K562 (cell line): ENCODE measurements around the gene PRAC2. TPM values are rescaled to one million over a fixed set of nuclear protein-coding genes. Genes with fewer than 3 reads are reported as not detected.

Source experiments
- ATAC-seq: fragments of 200-7000 bp; cut with Tn5 transposase; 3 replicates; pipeline ENCODE4 v1.9.1; 2020; ENCODE audit warnings: moderate library complexity
- BruUV-seq: library from RNA; stranded (reverse); fragments of 400-500 nt; replicated peaks from 2 replicates; lab custom pipeline; 2021; lab: Mats Ljungman, UMichigan
- CTCF ChIA-PET: fragments of 300-600 bp; formaldehyde crosslinking; extraction: SDS; loops from one replicate; lab custom pipeline; 2021; ENCODE audit warnings: low intra/inter-chr PET ratio; lab: Yijun Ruan, JAX
- POLR2A ChIA-PET: fragments of 300-600, 350-650 bp; sonication (Branson Sonifier 250); formaldehyde crosslinking; extraction: SDS; loops from one replicate; lab custom pipeline; 2021; ENCODE audit warnings: antibody characterized with exemption, inconsistent platforms; lab: Yijun Ruan, JAX
- DNase-seq, 4 experiments: peaks; one replicate each; pipeline versions ENCODE4 v3.0.0 to v3.0.0-alpha.2; 2011 to 2018; ENCODE audit warnings: low spot score in 3 of 4, mixed read lengths in 3 of 4; ENCODE audit errors: extremely low read depth in 1 of 4
- FAIRE-seq: peaks from 2 replicates; lab custom pipeline; 2011; peaks lifted over from hg19 to GRCh38; lab: Jason Lieb, UNC
- H2AFZ ChIP-seq: 2 replicates; pipeline ENCODE4 v1.6.0; 2011; ENCODE audit warnings: low read depth, low read length, control low read depth, inconsistent platforms
- H3K27ac ChIP-seq: fragments of 200-600 bp; 3 replicates; pipeline ENCODE4 v1.8.0; 2011; ENCODE audit warnings: low read depth, mild to moderate bottlenecking, control low read depth, inconsistent platforms, low read length, moderate library complexity, mixed read lengths; ENCODE audit errors: extremely low read depth
- H3K27me3 ChIP-seq, 2 experiments: fragments of 300-600 bp in 1 of 2; 2 replicates in 1 of 2; 3 replicates in 1 of 2; pipeline versions ENCODE4 v1.6.0 to v1.8.0; 2011; ENCODE audit warnings: inconsistent platforms in 2 of 2, low read length in 2 of 2, mild to moderate bottlenecking in 1 of 2, mixed read lengths in 1 of 2, moderate library complexity in 1 of 2; ENCODE audit not compliant: control insufficient read depth in 2 of 2, insufficient read depth in 2 of 2
- H3K36me3 ChIP-seq: fragments of 300-600 bp; 3 replicates; pipeline ENCODE4 v1.8.0; 2011; ENCODE audit warnings: mild to moderate bottlenecking, low read length, inconsistent platforms; ENCODE audit not compliant: control insufficient read depth, insufficient read depth
- H3K4me1 ChIP-seq, 2 experiments: fragments of 200-600 bp in 1 of 2; replicated peaks in 1 of 2; 2 replicates in 1 of 2; 3 replicates in 1 of 2; pipeline versions ENCODE4 v1.5.1 to v1.8.0; 2011; ENCODE audit warnings: inconsistent platforms in 2 of 2, low read length in 2 of 2, mild to moderate bottlenecking in 1 of 2, mixed read lengths in 1 of 2, moderate library complexity in 1 of 2; ENCODE audit not compliant: control insufficient read depth in 2 of 2, insufficient read depth in 2 of 2
- H3K4me2 ChIP-seq: 2 replicates; pipeline ENCODE4 v1.6.1; 2011; ENCODE audit warnings: low read length, control low read depth, inconsistent platforms, mixed read lengths; ENCODE audit not compliant: insufficient read depth
- H3K4me3 ChIP-seq: fragments of 200-600 bp; sonication (generic), shearing (Covaris generic); 2 replicates; pipeline ENCODE4 v1.5.1; 2016; ENCODE audit warnings: control low read depth, inconsistent platforms
- H3K79me2 ChIP-seq: fragments of 200-600 bp; 3 replicates; pipeline ENCODE4 v1.8.0; 2011; ENCODE audit warnings: low read length, inconsistent platforms; ENCODE audit not compliant: control insufficient read depth, insufficient read depth
- H3K9ac ChIP-seq, 2 experiments: 2 replicates each; pipeline versions ENCODE4 v1.6.0 to v1.6.1; 2011; ENCODE audit warnings: low read depth in 2 of 2, low read length in 2 of 2, control low read depth in 1 of 2, inconsistent platforms in 1 of 2, mild to moderate bottlenecking in 1 of 2, mixed read lengths in 1 of 2; ENCODE audit not compliant: insufficient read depth in 1 of 2
- H3K9me1 ChIP-seq: one replicate; pipeline ENCODE4 v1.6.0; 2011; ENCODE audit warnings: inconsistent platforms, mild to moderate bottlenecking, low read length, moderate library complexity; ENCODE audit not compliant: control insufficient read depth, insufficient read depth
- H3K9me3 ChIP-seq: replicated peaks from 2 replicates; pipeline ENCODE4 v1.5.1; 2011; ENCODE audit warnings: low read depth, low read length, inconsistent platforms; ENCODE audit not compliant: control insufficient read depth, insufficient read depth
- H4K20me1 ChIP-seq: replicated peaks from 2 replicates; pipeline ENCODE4 v1.6.1; 2011; ENCODE audit warnings: low read length, inconsistent platforms, mixed read lengths; ENCODE audit not compliant: control insufficient read depth, insufficient read depth
- EWSR1 ChIP-seq: fragments of 450-650 bp; IDR thresholded peaks from 2 replicates; pipeline ENCODE4 v1.6.1; 2018; ENCODE audit warnings: borderline replicate concordance, mild to moderate bottlenecking, low read depth, moderate library complexity; ENCODE audit not compliant: partially characterized antibody
- FOXO4 ChIP-seq: fragments of 450-650 bp; formaldehyde crosslinking; IDR thresholded peaks from 2 replicates; pipeline ENCODE4 v1.4.0; 2020; ENCODE audit warnings: mild to moderate bottlenecking, moderate library complexity
- GATAD2A ChIP-seq: fragments of 450-650 bp; IDR thresholded peaks from 2 replicates; pipeline ENCODE4 v1.6.1; 2017
- MEF2D ChIP-seq: conservative IDR thresholded peaks from 2 replicates; pipeline ENCODE4 v1.6.1; 2016; ENCODE audit warnings: low read depth, missing genetic modification characterization, missing compliant biosample characterization
- POLR3G ChIP-seq: IDR thresholded peaks from 2 replicates; pipeline ENCODE4 v1.6.1; 2011; ENCODE audit not compliant: insufficient read length, insufficient replicate concordance; ENCODE audit errors: extremely low read depth
- ZNF263 ChIP-seq: sonication (generic); formaldehyde crosslinking; IDR thresholded peaks from 2 replicates; pipeline ENCODE4 v1.8.0; 2022; ENCODE audit warnings: mild to moderate bottlenecking, missing genetic modification reagents, borderline replicate concordance
- ZNF431 ChIP-seq: sonication (generic); formaldehyde crosslinking; IDR thresholded peaks from 2 replicates; pipeline ENCODE4 v1.8.0; 2022; ENCODE audit warnings: mild to moderate bottlenecking, missing genetic modification reagents
- WGBS: fragments of 100-300 bp; shearing (Covaris generic); methylation state at CpG from one replicate; pipeline ENCODE4 v1.1.6; 2016; ENCODE audit warnings: low coverage, mixed read lengths; ENCODE audit not compliant: insufficient coverage; ENCODE audit errors: missing lambda C conversion rate; 5-methylcytosine and 5-hydroxymethylcytosine counted together
- in situ Hi-C: fragments of 300-500 bp; cut with MboI; formaldehyde crosslinking; loops from 4 replicates; pipeline ENCODE4 v1.15.0; 2018; ENCODE audit warnings: inconsistent platforms, mixed read lengths
- intact Hi-C: fragments of 100-400 bp; cut with micrococcal nuclease; formaldehyde crosslinking; loops from 2 replicates; pipeline ENCODE4 v1.14.2; 2022
- polyA plus RNA-seq, 8 experiments: library from polyadenylated mRNA; depleted of rRNA in 4 of 8; stranded (reverse) in 5 of 8; unstranded in 3 of 8; fragments of >200 nt; fragmentation: Nextera tagmentation in 2 of 8; fragmentation: Illumina TruSeq in 1 of 8; extraction: Ambion mirVana in 2 of 8; extraction: Trizol in 1 of 8; gene quantifications; 2 replicates each; pipeline versions ENCODE4 v1.2.1 to v1.2.3, GENCODE V29; 2011 to 2014; ENCODE audit warnings: inconsistent platforms in 1 of 8, missing spikeins in 1 of 8
- total RNA-seq, 7 experiments: library from RNA; depleted of rRNA in 6 of 7; stranded (reverse); fragments of >200 nt in 6 of 7; fragmentation: Illumina TruSeq in 2 of 7; extraction: Trizol in 2 of 7; gene quantifications; 2 replicates each; pipeline versions ENCODE4 v1.2.1 to v1.2.3, GENCODE V29; 2011 to 2021; ENCODE audit warnings: low replicate concordance in 1 of 7
- TF ChIP-seq, protein P1 (sequence below): sonication (generic); formaldehyde crosslinking; IDR thresholded peaks from 2 replicates; pipeline ENCODE4 v1.8.0; 2022; ENCODE audit warnings: mild to moderate bottlenecking, missing genetic modification reagents

PRAC2 gene
- total and polyA plus RNA-seq, 9 of the 15 experiments (the other 6 are each of a cell fraction or from before 2014, with no cell fraction given): not detected

DNA sequence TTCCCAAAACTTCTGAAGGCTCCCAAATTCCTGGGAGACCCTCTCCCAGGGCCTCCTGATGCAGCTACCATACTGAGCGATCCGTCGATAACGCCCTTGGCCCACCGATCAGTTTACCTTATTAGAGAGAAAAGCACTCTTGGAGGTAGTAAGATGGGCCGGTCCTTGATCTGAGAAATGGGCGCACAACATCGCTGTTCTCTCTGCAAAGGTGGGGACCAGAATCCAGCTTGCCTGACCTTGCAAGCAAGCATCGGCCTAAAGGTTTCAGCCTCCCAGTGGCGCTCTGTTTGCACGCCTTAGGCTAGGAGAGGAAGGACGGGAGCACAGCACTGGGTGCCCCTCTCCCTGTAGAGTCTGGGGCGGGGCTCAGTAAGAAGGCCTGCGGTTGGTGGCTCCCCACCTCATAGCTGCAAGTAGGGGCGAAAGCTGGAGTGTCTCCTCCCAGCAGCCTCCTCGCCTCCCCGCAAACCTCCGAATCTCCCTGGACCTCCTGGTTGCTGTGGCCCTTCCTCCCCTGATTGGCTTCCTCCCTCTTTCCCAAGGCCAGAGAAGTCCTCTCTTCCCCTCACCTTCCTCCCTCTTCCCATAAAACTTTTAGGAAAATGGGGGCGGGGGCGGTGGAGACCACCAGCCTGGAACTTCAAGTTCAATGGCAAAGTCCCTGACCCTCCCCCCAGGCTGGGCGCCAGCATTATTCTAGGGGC, 631 bp upstream of the PRAC2 start, which contains the start of gene PRAC1:
PRAC1 (minus strand) TSS at position 318 of the 707 bp plus-strand sequence; CDS start at position 192, 126 bp downstream.
- CTCF ChIA-PET: no interaction called here
- TF ChIP-seq ZNF431 (CRISPR knock-in tag) (no peak), FOXO4 (no peak), ZNF263 (CRISPR knock-in tag) (no peak), GATAD2A (no peak), EWSR1 (no peak), MEF2D (tag) (no peak), POLR3G (no peak)
- TF ChIP-seq, protein P1, sequence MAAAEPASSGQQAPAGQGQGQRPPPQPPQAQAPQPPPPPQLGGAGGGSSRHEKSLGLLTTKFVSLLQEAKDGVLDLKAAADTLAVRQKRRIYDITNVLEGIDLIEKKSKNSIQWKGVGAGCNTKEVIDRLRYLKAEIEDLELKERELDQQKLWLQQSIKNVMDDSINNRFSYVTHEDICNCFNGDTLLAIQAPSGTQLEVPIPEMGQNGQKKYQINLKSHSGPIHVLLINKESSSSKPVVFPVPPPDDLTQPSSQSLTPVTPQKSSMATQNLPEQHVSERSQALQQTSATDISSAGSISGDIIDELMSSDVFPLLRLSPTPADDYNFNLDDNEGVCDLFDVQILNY (CRISPR knock-in tag): no peak
- TF ChIP-seq, all 486 proteins: peak for 0
- Histone ChIP-seq H3K36me3 (no peaks in the 10 kb centered on the region), H3K4me1 (peaks cover 0 to 24% of the 10 kb centered on the region in 2 experiments; a peak in 2 of 5 replicates), H3K27ac (no peak within 1 kb of the TSS), H3K27me3 (peaks cover 72 to 78% of the 10 kb centered on the region in 2 experiments), H3K9ac (no peak within 1 kb of the TSS), H3K9me1 (no peaks in the 10 kb centered on the region), H2AFZ (no peak within 1 kb of the TSS), H3K9me3 (no peaks in the 10 kb centered on the region), H4K20me1 (peaks cover 3% of the 10 kb centered on the region; the same call in 1 of the 2 replicates), H3K79me2 (no peaks in the 10 kb centered on the region), H3K4me2 (no peak within 1 kb of the TSS), H3K4me3 (no peak within 1 kb of the TSS)
- POLR2A ChIA-PET: no interaction called here
- in situ Hi-C loops (no loop called here), intact Hi-C loops (no loop called here)
- WGBS: 7% methylated on average over 20 of the region's 21 CpGs
- FAIRE-seq (no peak), DNase-seq (no peak), ATAC-seq (no peak; the same call in 2 of the 3 replicates)
- no TSS peak for BruUV-seq
